WTC11 (cell line): ENCODE measurements around the gene PHLDB2. TPM values are rescaled to one million over a fixed set of nuclear protein-coding genes. Genes with fewer than 3 reads are reported as not detected.

Experiments
- CBFB ChIP-seq: sonication (generic); formaldehyde crosslinking; IDR thresholded peaks from 2 replicates; pipeline ENCODE4 v1.8.1; 2022; ENCODE audit warnings: mild to moderate bottlenecking, low read depth, missing genetic modification reagents
- CREM ChIP-seq: sonication (generic); formaldehyde crosslinking; IDR thresholded peaks from 2 replicates; pipeline ENCODE4 v1.8.1; 2022; ENCODE audit warnings: mild to moderate bottlenecking, missing genetic modification reagents, moderate library complexity
- CTCF ChIP-seq: fragments of 200-600 bp; IDR thresholded peaks from 2 replicates; pipeline ENCODE4 v1.8.0; 2022; ENCODE audit warnings: antibody characterized with exemption
- E2F1 ChIP-seq: sonication (generic); formaldehyde crosslinking; IDR thresholded peaks from 2 replicates; pipeline ENCODE4 v1.8.0; 2022; ENCODE audit warnings: mild to moderate bottlenecking, missing genetic modification reagents
- FOXP4 ChIP-seq: sonication (generic); formaldehyde crosslinking; IDR thresholded peaks from 2 replicates; pipeline ENCODE4 v1.8.0; 2022; ENCODE audit warnings: mild to moderate bottlenecking, missing genetic modification reagents
- GRHL2 ChIP-seq: fragments of 250-450 bp; sonication (Bioruptor Pico); IDR thresholded peaks from 2 replicates; pipeline ENCODE4 v1.8.0; 2022; ENCODE audit warnings: mild to moderate bottlenecking, moderate library complexity; ENCODE audit not compliant: insufficient replicate concordance, severe bottlenecking
- HMGA2 ChIP-seq: fragments of 250-450 bp; sonication (Bioruptor Pico); IDR thresholded peaks from 2 replicates; pipeline ENCODE4 v1.4.0; 2021; ENCODE audit warnings: mild to moderate bottlenecking, moderate library complexity
- IRF2 ChIP-seq: sonication (generic); formaldehyde crosslinking; IDR thresholded peaks from 2 replicates; pipeline ENCODE4 v1.8.0; 2022; ENCODE audit warnings: low read depth, missing genetic modification reagents, borderline replicate concordance
- JAZF1 ChIP-seq: fragments of 250-450 bp; sonication (Bioruptor Pico); IDR thresholded peaks from 2 replicates; pipeline ENCODE4 v1.9.0; 2021; ENCODE audit warnings: moderate library complexity, mild to moderate bottlenecking, inconsistent platforms
- KAT7 ChIP-seq: sonication (generic); formaldehyde crosslinking; IDR thresholded peaks from 2 replicates; pipeline ENCODE4 v1.8.1; 2023; ENCODE audit warnings: missing genetic modification reagents, mild to moderate bottlenecking, borderline replicate concordance
- NFE2L1 ChIP-seq: sonication (generic); formaldehyde crosslinking; IDR thresholded peaks from 2 replicates; pipeline ENCODE4 v1.8.1; 2023; ENCODE audit warnings: missing genetic modification reagents
- NR2C2 ChIP-seq: sonication (generic); formaldehyde crosslinking; IDR thresholded peaks from 2 replicates; pipeline ENCODE4 v1.8.0; 2022; ENCODE audit warnings: mild to moderate bottlenecking, missing genetic modification reagents
- RORB ChIP-seq: fragments of 250-450 bp; sonication (Bioruptor Pico); IDR thresholded peaks from 2 replicates; pipeline ENCODE4 v1.9.0; 2021; ENCODE audit warnings: mild to moderate bottlenecking
- SP1 ChIP-seq: sonication (generic); formaldehyde crosslinking; conservative IDR thresholded peaks from 2 replicates; pipeline ENCODE4 v1.8.1; 2022; ENCODE audit warnings: missing genetic modification reagents
- TEAD1 ChIP-seq: sonication (generic); formaldehyde crosslinking; IDR thresholded peaks from 2 replicates; pipeline ENCODE4 v1.8.0; 2022; ENCODE audit warnings: mild to moderate bottlenecking, missing genetic modification reagents
- TEAD4 ChIP-seq: sonication (generic); formaldehyde crosslinking; IDR thresholded peaks from 2 replicates; pipeline ENCODE4 v1.8.0; 2022; ENCODE audit warnings: mild to moderate bottlenecking, missing genetic modification reagents
- ZBTB21 ChIP-seq: sonication (generic); formaldehyde crosslinking; IDR thresholded peaks from 2 replicates; pipeline ENCODE4 v1.8.1; 2023; ENCODE audit warnings: mild to moderate bottlenecking, missing genetic modification reagents, borderline replicate concordance
- ZNF138 ChIP-seq: sonication (generic); formaldehyde crosslinking; conservative IDR thresholded peaks from 2 replicates; pipeline ENCODE4 v1.8.1; 2022; ENCODE audit warnings: mild to moderate bottlenecking, moderate library complexity, missing genetic modification reagents
- total RNA-seq: library from RNA; stranded (reverse); gene quantifications from 3 replicates; pipeline ENCODE4 v1.2.3, GENCODE V29; 2021
- TF ChIP-seq, protein P1 (sequence below): sonication (generic); formaldehyde crosslinking; conservative IDR thresholded peaks from 2 replicates; pipeline ENCODE4 v1.8.1; 2023; ENCODE audit warnings: mild to moderate bottlenecking, low read depth, missing genetic modification reagents, moderate library complexity
- TF ChIP-seq, protein P2 (sequence below): sonication (generic); formaldehyde crosslinking; IDR thresholded peaks from 2 replicates; pipeline ENCODE4 v1.8.1; 2023; ENCODE audit warnings: mild to moderate bottlenecking, missing genetic modification reagents, moderate library complexity
- TF ChIP-seq, protein P3 (sequence below): sonication (generic); formaldehyde crosslinking; IDR thresholded peaks from 2 replicates; pipeline ENCODE4 v1.8.0; 2022; ENCODE audit warnings: mild to moderate bottlenecking, missing genetic modification reagents
- TF ChIP-seq, protein P4 (sequence below): fragments of 250-450 bp; sonication (Bioruptor Pico); IDR thresholded peaks from 2 replicates; pipeline ENCODE4 v1.9.0; 2021; ENCODE audit warnings: mild to moderate bottlenecking
- TF ChIP-seq, protein P5 (sequence below): sonication (generic); formaldehyde crosslinking; IDR thresholded peaks from 2 replicates; pipeline ENCODE4 v1.8.1; 2022; ENCODE audit warnings: mild to moderate bottlenecking, moderate library complexity, missing genetic modification reagents
- TF ChIP-seq, protein P6 (sequence below): fragments of 250-450 bp; sonication (Bioruptor Pico); IDR thresholded peaks from 2 replicates; pipeline ENCODE4 v1.8.0; 2021; ENCODE audit warnings: mild to moderate bottlenecking

PHLDB2 gene
- total RNA-seq, 1 experiment from 2014 or later = 40.3 TPM

DNA sequence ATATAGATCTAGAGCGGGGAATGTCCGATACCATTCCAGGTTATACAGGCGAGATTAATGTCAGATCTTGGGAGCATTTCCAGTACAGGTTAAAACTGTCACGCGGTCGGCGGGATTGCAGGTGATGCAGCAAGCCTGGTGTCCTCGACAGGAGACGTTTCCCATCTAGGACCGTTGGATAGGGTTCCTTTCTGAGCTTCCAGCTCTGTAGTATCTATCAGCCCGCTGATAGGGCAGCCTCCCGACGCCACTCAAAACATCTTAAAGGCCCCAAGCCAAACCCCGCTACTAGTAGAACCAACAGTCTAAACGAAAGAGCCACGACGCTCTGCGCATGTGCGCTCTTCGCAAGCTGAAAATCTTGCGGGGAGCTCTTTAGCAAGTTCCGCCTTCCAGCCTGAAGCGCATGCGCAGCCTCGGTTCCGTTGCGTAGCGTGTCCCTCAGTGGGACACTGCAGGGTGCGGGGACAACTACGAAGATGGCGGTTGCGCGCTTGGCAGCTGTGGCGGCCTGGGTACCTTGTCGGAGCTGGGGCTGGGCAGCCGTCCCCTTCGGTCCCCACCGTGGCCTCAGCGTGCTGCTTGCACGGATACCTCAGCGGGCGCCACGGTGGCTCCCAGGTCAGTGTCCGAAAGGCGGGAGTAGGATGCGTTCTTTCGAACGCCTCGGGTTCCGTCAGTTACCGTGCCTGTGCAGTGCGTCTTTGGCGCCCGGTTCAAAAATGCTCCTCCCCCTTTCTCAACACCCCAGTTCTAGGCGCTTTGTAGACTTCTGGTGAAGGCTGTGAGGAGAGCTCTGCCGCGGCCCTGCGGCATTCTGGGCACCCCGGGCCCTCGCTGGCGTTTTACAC lies 119.7 kb downstream of the PHLDB2 start, which contains the start of gene ABHD10 (continued):
- TF ChIP-seq ZNF138 (CRISPR knock-in tag) = peak; percentile 56; the same call in 1 of the 2 replicates
- TF ChIP-seq, protein P1, sequence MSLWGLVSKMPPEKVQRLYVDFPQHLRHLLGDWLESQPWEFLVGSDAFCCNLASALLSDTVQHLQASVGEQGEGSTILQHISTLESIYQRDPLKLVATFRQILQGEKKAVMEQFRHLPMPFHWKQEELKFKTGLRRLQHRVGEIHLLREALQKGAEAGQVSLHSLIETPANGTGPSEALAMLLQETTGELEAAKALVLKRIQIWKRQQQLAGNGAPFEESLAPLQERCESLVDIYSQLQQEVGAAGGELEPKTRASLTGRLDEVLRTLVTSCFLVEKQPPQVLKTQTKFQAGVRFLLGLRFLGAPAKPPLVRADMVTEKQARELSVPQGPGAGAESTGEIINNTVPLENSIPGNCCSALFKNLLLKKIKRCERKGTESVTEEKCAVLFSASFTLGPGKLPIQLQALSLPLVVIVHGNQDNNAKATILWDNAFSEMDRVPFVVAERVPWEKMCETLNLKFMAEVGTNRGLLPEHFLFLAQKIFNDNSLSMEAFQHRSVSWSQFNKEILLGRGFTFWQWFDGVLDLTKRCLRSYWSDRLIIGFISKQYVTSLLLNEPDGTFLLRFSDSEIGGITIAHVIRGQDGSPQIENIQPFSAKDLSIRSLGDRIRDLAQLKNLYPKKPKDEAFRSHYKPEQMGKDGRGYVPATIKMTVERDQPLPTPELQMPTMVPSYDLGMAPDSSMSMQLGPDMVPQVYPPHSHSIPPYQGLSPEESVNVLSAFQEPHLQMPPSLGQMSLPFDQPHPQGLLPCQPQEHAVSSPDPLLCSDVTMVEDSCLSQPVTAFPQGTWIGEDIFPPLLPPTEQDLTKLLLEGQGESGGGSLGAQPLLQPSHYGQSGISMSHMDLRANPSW (CRISPR knock-in tag) = no peak
- TF ChIP-seq RORB (CRISPR knock-in tag) = no peak
- TF ChIP-seq HMGA2 (CRISPR knock-in tag) = no peak
- TF ChIP-seq, protein P2, sequence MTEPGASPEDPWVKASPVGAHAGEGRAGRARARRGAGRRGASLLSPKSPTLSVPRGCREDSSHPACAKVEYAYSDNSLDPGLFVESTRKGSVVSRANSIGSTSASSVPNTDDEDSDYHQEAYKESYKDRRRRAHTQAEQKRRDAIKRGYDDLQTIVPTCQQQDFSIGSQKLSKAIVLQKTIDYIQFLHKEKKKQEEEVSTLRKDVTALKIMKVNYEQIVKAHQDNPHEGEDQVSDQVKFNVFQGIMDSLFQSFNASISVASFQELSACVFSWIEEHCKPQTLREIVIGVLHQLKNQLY = no peak
- TF ChIP-seq, protein P3, sequence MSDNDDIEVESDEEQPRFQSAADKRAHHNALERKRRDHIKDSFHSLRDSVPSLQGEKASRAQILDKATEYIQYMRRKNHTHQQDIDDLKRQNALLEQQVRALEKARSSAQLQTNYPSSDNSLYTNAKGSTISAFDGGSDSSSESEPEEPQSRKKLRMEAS = peak; percentile 94
- TF ChIP-seq, protein P4, sequence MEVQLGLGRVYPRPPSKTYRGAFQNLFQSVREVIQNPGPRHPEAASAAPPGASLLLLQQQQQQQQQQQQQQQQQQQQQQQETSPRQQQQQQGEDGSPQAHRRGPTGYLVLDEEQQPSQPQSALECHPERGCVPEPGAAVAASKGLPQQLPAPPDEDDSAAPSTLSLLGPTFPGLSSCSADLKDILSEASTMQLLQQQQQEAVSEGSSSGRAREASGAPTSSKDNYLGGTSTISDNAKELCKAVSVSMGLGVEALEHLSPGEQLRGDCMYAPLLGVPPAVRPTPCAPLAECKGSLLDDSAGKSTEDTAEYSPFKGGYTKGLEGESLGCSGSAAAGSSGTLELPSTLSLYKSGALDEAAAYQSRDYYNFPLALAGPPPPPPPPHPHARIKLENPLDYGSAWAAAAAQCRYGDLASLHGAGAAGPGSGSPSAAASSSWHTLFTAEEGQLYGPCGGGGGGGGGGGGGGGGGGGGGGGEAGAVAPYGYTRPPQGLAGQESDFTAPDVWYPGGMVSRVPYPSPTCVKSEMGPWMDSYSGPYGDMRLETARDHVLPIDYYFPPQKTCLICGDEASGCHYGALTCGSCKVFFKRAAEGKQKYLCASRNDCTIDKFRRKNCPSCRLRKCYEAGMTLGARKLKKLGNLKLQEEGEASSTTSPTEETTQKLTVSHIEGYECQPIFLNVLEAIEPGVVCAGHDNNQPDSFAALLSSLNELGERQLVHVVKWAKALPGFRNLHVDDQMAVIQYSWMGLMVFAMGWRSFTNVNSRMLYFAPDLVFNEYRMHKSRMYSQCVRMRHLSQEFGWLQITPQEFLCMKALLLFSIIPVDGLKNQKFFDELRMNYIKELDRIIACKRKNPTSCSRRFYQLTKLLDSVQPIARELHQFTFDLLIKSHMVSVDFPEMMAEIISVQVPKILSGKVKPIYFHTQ = no peak
- TF ChIP-seq CTCF = no peak
- 0 out of 2 replicates have a peak, but pooled peaks have one; percentile 50 for TF ChIP-seq CBFB (CRISPR knock-in tag)
- no peak for TF ChIP-seq JAZF1 (CRISPR knock-in tag)
- no peak for TF ChIP-seq E2F1 (CRISPR knock-in tag)
- TF ChIP-seq, protein P5, sequence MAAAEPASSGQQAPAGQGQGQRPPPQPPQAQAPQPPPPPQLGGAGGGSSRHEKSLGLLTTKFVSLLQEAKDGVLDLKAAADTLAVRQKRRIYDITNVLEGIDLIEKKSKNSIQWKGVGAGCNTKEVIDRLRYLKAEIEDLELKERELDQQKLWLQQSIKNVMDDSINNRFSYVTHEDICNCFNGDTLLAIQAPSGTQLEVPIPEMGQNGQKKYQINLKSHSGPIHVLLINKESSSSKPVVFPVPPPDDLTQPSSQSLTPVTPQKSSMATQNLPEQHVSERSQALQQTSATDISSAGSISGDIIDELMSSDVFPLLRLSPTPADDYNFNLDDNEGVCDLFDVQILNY (CRISPR knock-in tag) = peak; percentile 71; the same call in 1 of the 2 replicates
- peak; percentile 55 for TF ChIP-seq SP1 (CRISPR knock-in tag)
- TF ChIP-seq GRHL2 (CRISPR knock-in tag) = no peak
- TF ChIP-seq FOXP4 (CRISPR knock-in tag) = peak; percentile 89; the same call in 1 of the 2 replicates
- 0 out of 2 replicates have a peak, but pooled peaks have one; percentile 16 for TF ChIP-seq TEAD1 (CRISPR knock-in tag)
- TF ChIP-seq, protein P6, sequence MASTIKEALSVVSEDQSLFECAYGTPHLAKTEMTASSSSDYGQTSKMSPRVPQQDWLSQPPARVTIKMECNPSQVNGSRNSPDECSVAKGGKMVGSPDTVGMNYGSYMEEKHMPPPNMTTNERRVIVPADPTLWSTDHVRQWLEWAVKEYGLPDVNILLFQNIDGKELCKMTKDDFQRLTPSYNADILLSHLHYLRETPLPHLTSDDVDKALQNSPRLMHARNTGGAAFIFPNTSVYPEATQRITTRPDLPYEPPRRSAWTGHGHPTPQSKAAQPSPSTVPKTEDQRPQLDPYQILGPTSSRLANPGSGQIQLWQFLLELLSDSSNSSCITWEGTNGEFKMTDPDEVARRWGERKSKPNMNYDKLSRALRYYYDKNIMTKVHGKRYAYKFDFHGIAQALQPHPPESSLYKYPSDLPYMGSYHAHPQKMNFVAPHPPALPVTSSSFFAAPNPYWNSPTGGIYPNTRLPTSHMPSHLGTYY (CRISPR knock-in tag) = no peak
- no peak for TF ChIP-seq KAT7 (CRISPR knock-in tag)
- no peak for TF ChIP-seq IRF2 (CRISPR knock-in tag)
- peak; percentile 51; the same call in 1 of the 2 replicates for TF ChIP-seq ZBTB21 (CRISPR knock-in tag)
- 0 out of 2 replicates have a peak, but pooled peaks have one; percentile 63 for TF ChIP-seq NFE2L1 (CRISPR knock-in tag)
- no peak for TF ChIP-seq TEAD4 (CRISPR knock-in tag)
- peak; percentile 70; the same call in 1 of the 2 replicates for TF ChIP-seq CREM (CRISPR knock-in tag)
- TF ChIP-seq NR2C2 (CRISPR knock-in tag) = no peak
